Kidney epithelial cell (primary cell): ENCODE results near the gene RP2. TPM values are rescaled to one million over a fixed set of nuclear protein-coding genes. Genes with fewer than 3 reads are reported as not detected.

ENCODE experiments used
- DNase-seq: peaks from one replicate; pipeline ENCODE4 v3.0.0-alpha.2; 2010; ENCODE audit warnings: low read depth
- H3K27me3 ChIP-seq: 2 replicates; pipeline ENCODE4 v1.6.0; 2011; ENCODE audit warnings: low read length; ENCODE audit not compliant: control insufficient read depth, insufficient read depth
- H3K36me3 ChIP-seq: 2 replicates; pipeline ENCODE4 v1.5.1; 2011; ENCODE audit warnings: low read length; ENCODE audit not compliant: control insufficient read depth, insufficient read depth
- H3K4me3 ChIP-seq: 2 replicates; pipeline ENCODE4 v1.5.1; 2011; ENCODE audit warnings: low read depth, mild to moderate bottlenecking, control low read depth, low read length
- total RNA-seq: library from RNA; depleted of rRNA; stranded (reverse); fragments of >200 nt; gene quantifications from 2 replicates; pipeline ENCODE4 v1.2.3, GENCODE V29; 2015
- TF ChIP-seq, protein P1 (sequence below): IDR thresholded peaks from 2 replicates; pipeline ENCODE4 v1.5.1; 2011; ENCODE audit warnings: mild to moderate bottlenecking, moderate library complexity, low read length, control low read depth, inconsistent platforms; ENCODE audit not compliant: insufficient read depth, poor library complexity, severe bottlenecking

The RP2 gene
- total RNA-seq, 1 donor from 2014 or later: 15.6 TPM

DNA sequence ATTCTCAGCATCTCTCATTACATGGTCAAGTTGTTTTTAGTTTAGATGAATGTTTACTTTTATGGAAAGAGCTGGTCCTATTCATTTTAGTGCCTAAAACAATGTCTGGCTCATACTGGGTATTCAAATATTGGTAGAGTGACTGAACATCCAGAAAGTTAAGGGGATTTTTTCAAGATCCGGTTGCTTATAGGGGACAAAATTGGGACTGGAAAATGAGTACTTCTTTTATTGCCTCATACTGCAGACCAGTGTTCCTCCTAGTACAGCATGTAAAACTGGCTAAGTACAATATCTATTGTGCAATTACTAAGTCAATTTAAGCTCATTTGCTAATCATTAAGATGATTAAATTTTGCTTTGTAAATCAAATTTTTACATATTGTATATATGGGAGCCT is 13.9 kb downstream of the RP2 start:
- Histone ChIP-seq H3K36me3 (no peaks in the 10 kb centered on the region), H3K4me3 (no peak overlapping the region), H3K27me3 (no peaks in the 10 kb centered on the region)
- TF ChIP-seq, protein P1, sequence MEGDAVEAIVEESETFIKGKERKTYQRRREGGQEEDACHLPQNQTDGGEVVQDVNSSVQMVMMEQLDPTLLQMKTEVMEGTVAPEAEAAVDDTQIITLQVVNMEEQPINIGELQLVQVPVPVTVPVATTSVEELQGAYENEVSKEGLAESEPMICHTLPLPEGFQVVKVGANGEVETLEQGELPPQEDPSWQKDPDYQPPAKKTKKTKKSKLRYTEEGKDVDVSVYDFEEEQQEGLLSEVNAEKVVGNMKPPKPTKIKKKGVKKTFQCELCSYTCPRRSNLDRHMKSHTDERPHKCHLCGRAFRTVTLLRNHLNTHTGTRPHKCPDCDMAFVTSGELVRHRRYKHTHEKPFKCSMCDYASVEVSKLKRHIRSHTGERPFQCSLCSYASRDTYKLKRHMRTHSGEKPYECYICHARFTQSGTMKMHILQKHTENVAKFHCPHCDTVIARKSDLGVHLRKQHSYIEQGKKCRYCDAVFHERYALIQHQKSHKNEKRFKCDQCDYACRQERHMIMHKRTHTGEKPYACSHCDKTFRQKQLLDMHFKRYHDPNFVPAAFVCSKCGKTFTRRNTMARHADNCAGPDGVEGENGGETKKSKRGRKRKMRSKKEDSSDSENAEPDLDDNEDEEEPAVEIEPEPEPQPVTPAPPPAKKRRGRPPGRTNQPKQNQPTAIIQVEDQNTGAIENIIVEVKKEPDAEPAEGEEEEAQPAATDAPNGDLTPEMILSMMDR: no peak
- no peak for DNase-seq

DNA sequence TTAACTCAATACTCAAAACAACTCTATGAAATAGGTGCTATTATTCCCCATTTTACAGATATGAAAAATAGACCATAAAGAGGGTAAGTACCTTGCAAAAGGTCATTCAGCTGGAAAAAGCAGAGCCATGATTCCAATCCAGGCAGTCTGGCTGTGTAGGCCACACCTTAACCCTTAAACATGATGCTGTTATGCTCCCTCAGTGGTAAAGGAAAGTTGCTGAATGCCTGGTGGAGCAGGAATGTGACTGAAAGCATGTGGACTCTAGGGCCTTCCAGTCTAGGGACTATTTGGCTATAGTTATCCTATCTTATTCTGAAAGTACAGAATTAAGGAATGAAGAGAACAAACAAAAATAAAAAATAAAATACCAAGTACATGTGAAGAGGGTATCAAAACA is 19.6 kb downstream of the RP2 start:
- DNase-seq: no peak
- Histone ChIP-seq H3K27me3 (no peaks in the 10 kb centered on the region), H3K36me3 (no peaks in the 10 kb centered on the region), H3K4me3 (no peak overlapping the region)
- TF ChIP-seq, protein P1: no peak

DNA sequence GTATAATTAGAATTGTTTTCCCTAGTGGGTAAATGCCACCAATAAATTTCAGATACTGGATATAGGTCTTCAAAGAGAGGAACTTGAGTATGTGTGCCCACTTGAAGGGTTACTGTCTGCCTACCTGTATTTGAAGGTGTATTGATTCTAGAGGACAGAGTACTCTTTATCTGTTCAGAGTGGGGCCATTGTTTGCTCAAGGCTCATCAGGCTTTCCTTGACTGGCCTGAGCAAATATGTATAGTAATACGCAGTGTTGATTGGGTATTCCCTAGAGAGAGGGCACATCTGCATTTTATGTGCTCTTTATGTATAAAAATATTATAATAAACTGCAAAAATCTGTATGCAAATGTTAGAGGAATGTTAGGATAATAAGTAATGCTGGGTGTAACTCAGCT is 23.7 kb downstream of the RP2 start:
- no peak for DNase-seq
- no peak overlapping the region for H3K4me3 ChIP-seq
- TF ChIP-seq, protein P1: no peak
- H3K36me3 ChIP-seq: no peaks in the 10 kb centered on the region
- no peaks in the 10 kb centered on the region for H3K27me3 ChIP-seq

DNA sequence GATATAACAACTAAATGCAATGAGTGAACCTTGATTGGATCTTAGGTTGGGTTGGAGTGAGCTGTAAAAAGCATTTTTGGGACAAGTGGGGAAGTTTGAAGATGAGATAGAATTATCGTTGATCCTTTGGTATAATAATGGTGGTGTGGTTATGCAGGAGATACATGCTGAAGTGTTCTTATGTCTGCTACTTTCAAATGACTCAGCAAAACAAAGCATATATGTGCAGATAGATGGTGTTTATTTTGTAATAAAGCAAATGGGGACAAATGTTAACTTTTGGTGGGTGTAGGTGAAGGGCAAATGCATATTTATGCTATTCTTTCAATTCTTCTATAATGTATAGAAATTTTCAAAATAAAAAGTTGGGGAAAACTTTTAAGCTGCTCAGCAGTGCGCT is 26.2 kb downstream of the RP2 start:
- DNase-seq: no peak
- no peaks in the 10 kb centered on the region for H3K27me3 ChIP-seq
- TF ChIP-seq, protein P1: no peak
- no peak overlapping the region for H3K4me3 ChIP-seq
- no peaks in the 10 kb centered on the region for H3K36me3 ChIP-seq

DNA sequence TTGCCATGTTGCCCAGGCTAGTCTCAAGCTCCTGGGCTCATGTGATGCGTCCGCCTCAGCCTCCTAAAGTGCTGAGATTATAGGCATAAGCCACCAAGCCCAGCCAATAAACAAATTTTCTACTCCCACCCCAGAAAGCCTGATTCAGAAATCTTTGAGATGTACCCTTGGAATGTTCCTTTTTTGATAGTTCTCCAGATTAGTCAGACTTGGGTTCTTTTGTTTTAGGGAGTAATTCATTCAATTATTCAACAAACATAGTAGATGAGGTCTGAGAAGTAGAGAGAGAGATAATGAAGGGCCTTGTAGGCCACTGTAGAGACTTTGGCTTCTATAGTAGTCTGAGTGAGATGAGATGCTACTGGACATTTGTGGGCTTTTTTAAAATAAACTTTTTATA is 27.8 kb downstream of the RP2 start:
- TF ChIP-seq, protein P1: no peak
- Histone ChIP-seq H3K36me3 (no peaks in the 10 kb centered on the region), H3K4me3 (no peak overlapping the region), H3K27me3 (no peaks in the 10 kb centered on the region)
- no peak for DNase-seq

DNA sequence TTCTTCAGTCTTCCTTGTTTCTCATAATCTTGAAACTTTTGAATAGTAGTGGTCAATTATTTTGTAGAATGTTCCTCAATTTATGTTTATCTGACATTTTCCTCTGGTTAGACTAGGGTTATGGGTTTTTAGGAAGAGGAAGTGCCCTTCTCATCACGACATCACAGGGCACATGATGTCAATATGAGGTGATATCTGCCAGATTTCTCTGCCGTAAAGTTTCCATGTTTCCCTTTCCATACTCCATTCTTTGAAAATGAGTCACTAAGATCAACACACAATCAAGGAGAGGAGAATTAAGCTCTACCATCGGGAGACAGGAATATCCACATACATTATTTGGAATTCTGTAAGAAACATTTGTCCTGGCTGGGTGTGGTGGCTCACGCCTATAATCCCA is 28.4 kb downstream of the RP2 start:
- Histone ChIP-seq H3K27me3 (no peaks in the 10 kb centered on the region), H3K36me3 (no peaks in the 10 kb centered on the region), H3K4me3 (no peak overlapping the region)
- TF ChIP-seq, protein P1: no peak
- no peak for DNase-seq
